ENCODE results near the gene PPP1R9B.

The PPP1R9B gene

GRCh38 chr17:50196826-50197225, 46.3 kb upstream of the PPP1R9B start:
- TF ChIP-seq ISL1 (CRISPR knock-in tag; IDR thresholded peaks at IDR 0.05) (no peak), ZFP3 (CRISPR knock-in tag; IDR thresholded peaks at IDR 0.05) (no peak), SNAI2 (CRISPR knock-in tag; IDR thresholded peaks at IDR 0.05) (no peak), PATZ1 (CRISPR knock-in tag; IDR thresholded peaks at IDR 0.05; ENCODE audit: borderline replicate concordance) (no peak), ZNF565 (CRISPR knock-in tag; conservative IDR thresholded peaks at IDR 0.05; ENCODE audit: low read depth) (no peak), CSRNP3 (CRISPR knock-in tag; IDR thresholded peaks at IDR 0.05) (no peak), PPARA (CRISPR knock-in tag; IDR thresholded peaks at IDR 0.05; ENCODE audit: borderline replicate concordance) (no peak), TCF4 (CRISPR knock-in tag; IDR thresholded peaks at IDR 0.05; ENCODE audit: borderline replicate concordance) (no peak), CREB5 (CRISPR knock-in tag; IDR thresholded peaks at IDR 0.05; ENCODE audit: low read depth) (no peak), ZNF8 (CRISPR knock-in tag; IDR thresholded peaks at IDR 0.05) (no peak), ARNTL (CRISPR knock-in tag; IDR thresholded peaks at IDR 0.05; ENCODE audit: borderline replicate concordance, low read depth) (no peak), ESRRG (CRISPR knock-in tag; IDR thresholded peaks at IDR 0.05) (no peak), BACH2 (CRISPR knock-in tag; IDR thresholded peaks at IDR 0.05; ENCODE audit: borderline replicate concordance) (no peak), RARB (CRISPR knock-in tag; IDR thresholded peaks at IDR 0.05) (no peak), OSR1 (CRISPR knock-in tag; IDR thresholded peaks at IDR 0.05) (no peak), CSDC2 (CRISPR knock-in tag; IDR thresholded peaks at IDR 0.05) (no peak), ZFP30 (CRISPR knock-in tag; IDR thresholded peaks at IDR 0.05) (no peak), GLIS3 (CRISPR knock-in tag; IDR thresholded peaks at IDR 0.05) (no peak), POU6F1 (CRISPR knock-in tag; IDR thresholded peaks at IDR 0.05; ENCODE audit: borderline replicate concordance, low read depth) (no peak)
- ATAC-seq, result no peak

- no peak for ATAC-seq
- no peak for TF ChIP-seq PATZ1 (CRISPR knock-in tag; IDR thresholded peaks at IDR 0.05; ENCODE audit: borderline replicate concordance)
- TF ChIP-seq GLIS3 (CRISPR knock-in tag; IDR thresholded peaks at IDR 0.05), result no peak
- TF ChIP-seq ZNF70 (CRISPR knock-in tag; IDR thresholded peaks at IDR 0.05), result no peak
- no peak for TF ChIP-seq TSHZ2 (CRISPR knock-in tag; IDR thresholded peaks at IDR 0.05)
- TF ChIP-seq BACH2 (CRISPR knock-in tag; IDR thresholded peaks at IDR 0.05; ENCODE audit: borderline replicate concordance), result no peak
- TF ChIP-seq CSRNP3 (CRISPR knock-in tag; IDR thresholded peaks at IDR 0.05), result no peak
- TF ChIP-seq ZFP30 (CRISPR knock-in tag; IDR thresholded peaks at IDR 0.05), result no peak
- no peak for TF ChIP-seq ZNF8 (CRISPR knock-in tag; IDR thresholded peaks at IDR 0.05)
- TF ChIP-seq CREB5 (CRISPR knock-in tag; IDR thresholded peaks at IDR 0.05; ENCODE audit: low read depth), result no peak
- TF ChIP-seq ZC3H10 (CRISPR knock-in tag; IDR thresholded peaks at IDR 0.05), result no peak
- no peak for TF ChIP-seq SNAI2 (CRISPR knock-in tag; IDR thresholded peaks at IDR 0.05)
- no peak for TF ChIP-seq ZFP3 (CRISPR knock-in tag; IDR thresholded peaks at IDR 0.05)
These were observed 45.6 kb upstream of the PPP1R9B start for GRCh38 chr17:50196036-50196435.

Measured in SK-N-SH treated with all-trans-retinoic acid at 6 μM for 48 hours (cell line).